ENCODE measurements around the gene DIDO1.
"Not testable (repeated sequence)": the region's sequence is repeated elsewhere in the genome, so short reads cannot be mapped to it uniquely, and the experiment has no call there.

Gene DIDO1

DNA sequence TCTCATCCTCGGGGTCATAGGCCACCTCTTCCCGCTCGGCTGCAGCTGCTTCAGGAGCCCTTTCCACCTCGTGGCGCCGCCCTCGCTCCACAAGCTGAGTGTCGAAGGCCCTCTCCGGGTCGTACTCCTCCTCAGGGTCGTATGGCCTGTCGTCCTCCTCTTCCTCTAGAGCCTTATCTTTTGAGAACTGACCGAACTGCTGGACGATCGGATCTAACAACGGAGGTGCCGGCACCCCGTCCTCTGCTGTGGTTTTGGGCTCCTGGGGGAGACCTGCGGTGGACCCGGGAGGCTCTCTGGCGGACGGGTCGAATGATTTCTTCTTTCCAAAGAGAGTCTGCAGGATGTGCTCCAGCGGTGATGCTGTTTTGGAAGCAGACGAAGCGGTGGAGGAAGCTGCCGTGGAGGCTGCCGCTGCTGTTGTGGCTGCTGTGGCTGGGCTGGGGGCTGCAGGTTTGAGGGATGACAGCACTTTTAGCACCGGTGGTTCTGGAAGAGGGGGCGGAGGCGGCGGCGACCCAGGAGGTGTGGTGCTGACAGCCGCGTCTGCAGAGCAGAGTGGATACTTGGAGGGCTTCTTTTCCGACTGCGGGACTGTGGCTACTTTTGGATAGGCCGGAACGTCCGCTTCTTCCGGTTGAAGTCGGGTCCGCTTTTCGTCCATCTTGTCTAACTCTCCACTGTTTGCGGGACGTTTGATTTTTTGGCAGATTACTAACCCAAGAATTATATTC lies 44.5 kb downstream of the DIDO1 start:
- Histone ChIP-seq H3K36me3 (ENCODE audit: insufficient read depth, low read length) (peaks cover 26% of the 10 kb centered on the region), H3K9me3 (ENCODE audit: low read length) (no peaks in the 10 kb centered on the region), H2AFZ (ENCODE audit: low read depth, low read length) (no peak overlapping the region), H3K4me1 (ENCODE audit: insufficient read depth, low read length) (no peaks in the 10 kb centered on the region), H3K4me3 (ENCODE audit: low read length) (no peak overlapping the region), H3K27me3 (ENCODE audit: insufficient read depth, low read length) (no peaks in the 10 kb centered on the region)

DNA sequence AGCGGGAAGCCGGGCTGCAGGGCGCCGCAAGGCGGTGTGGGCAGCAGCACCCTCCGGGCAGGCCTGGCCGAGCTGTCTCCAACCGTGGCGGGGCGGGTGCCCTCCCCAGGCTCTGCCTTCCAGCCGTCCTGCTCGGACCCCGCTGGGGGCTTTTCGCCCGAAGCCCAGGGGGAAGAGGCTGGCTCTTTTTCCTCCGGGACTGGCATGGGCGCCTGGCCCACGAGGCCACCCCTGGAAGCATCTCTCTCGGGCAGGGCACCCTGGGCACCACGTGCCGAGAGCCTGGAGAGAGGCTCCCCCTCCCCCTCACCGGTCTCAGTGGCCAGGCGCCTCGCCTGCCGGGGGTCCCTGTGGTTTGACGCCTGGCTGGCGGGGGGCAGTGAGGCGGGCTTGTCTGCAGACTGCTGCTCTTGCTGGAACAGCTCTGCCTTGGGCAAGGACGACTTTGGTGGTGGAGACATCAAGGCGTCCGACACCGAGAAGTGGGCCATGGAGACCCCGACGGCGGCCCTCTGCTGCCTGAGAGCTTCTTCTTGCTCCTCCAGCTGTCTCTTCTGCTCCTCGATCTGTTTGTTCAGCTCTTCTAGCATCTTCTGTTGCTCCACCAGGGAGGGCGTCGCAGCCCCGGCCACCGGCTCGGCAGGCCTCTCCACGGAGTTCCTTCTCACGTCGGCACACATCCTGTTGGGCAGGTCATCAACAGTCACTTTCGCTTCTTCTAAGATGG lies 45.2 kb downstream of the DIDO1 start:
- H3K36me3 ChIP-seq (ENCODE audit: insufficient read depth, low read length), result peaks cover 19% of the 10 kb centered on the region
- no peaks in the 10 kb centered on the region for H3K9me3 ChIP-seq (ENCODE audit: low read length)
- H2AFZ ChIP-seq (ENCODE audit: low read depth, low read length), result no peak overlapping the region
- no peaks in the 10 kb centered on the region for H3K27me3 ChIP-seq (ENCODE audit: insufficient read depth, low read length)
- no peak overlapping the region for H3K4me3 ChIP-seq (ENCODE audit: low read length)
- no peaks in the 10 kb centered on the region for H3K4me1 ChIP-seq (ENCODE audit: insufficient read depth, low read length)

DNA sequence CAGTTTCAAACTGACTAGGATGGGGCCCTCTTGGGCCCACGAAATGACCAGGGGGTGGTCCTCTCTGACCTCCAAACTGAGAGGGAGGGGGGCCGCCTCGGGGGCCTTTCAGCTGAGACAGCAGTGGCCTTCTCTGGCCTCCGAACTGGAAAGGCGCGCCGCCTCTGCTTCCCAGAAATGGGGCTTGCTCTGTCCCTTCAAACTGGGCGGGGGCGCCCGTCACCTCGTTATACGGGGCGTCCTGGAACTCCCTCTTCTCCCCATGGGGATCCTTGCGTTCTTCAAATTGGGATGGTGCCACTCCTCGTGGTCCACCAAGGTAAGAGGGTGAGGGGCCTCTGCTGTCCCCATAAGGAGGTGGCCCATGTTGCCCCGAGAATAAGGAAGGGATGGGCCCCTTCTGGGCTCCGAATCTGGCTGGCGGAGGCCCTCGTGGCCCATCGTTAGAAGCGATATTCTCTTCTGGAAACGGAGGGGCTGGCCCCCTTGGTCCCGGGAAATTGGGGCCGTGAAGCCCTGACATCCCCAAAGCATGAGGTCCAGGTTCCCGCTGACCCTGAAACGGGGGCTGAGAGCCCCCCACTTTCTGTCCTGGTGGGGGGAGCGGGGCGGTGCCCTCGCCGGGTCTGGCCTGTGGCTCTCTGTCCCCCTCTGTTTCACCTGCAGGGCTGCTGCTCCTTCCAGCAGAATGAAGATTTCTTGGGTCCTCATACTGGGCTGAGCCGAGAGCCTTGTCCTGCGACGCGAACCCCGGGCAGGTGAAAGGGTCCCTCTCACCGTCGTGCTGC lies 46.0 kb downstream of the DIDO1 start:
- no peak overlapping the region for H2AFZ ChIP-seq (ENCODE audit: low read depth, low read length)
- peaks cover 17% of the 10 kb centered on the region for H3K36me3 ChIP-seq (ENCODE audit: insufficient read depth, low read length)
- no peaks in the 10 kb centered on the region for H3K4me1 ChIP-seq (ENCODE audit: insufficient read depth, low read length)
- H3K9me3 ChIP-seq (ENCODE audit: low read length), result no peaks in the 10 kb centered on the region
- no peaks in the 10 kb centered on the region for H3K27me3 ChIP-seq (ENCODE audit: insufficient read depth, low read length)
- no peak overlapping the region for H3K4me3 ChIP-seq (ENCODE audit: low read length)

DNA sequence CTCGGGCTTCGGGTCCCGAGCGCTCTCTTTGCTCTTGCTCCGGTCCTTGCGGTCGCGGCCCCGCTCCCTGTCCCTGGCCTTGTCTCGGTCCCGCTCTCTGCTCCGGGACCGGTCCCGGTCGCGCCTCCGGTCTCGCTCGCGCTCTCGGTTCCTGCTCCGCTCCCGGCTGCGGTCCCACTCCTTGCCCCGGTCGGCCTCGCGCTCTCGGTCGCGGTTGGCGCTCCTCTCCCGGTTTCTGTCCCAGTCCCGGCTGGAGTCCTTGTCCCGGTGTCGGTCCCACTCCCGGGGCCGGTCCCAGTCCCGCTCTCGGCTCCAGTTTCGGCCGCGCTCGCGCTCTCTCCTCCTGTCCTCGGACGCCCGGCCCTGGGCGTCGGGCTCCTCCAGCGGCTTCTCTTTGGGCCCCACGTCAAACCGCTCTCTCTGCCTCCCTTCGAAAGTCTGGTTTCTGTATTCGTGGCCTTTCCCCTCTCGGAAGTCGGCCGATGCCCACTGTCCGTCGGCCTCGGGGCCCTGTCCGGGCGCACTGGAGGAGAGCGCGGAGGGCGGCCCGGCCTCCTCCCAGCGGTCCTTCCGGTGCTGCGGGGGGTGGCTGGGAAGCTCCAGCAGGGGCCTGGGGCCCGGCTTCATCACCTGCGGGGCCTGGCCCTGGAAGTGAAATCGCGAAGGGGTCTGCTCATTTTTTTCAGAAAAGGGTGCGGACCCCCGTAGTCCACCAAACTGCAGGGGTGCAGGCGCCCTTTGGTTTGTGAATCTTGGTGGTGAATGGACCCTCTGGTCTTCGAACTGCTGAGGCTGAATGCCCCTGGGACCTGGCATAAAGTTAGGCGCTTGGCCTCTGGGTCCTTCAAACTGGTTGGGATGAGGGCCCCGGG lies 46.8 kb downstream of the DIDO1 start:
- no peak overlapping the region for H2AFZ ChIP-seq (ENCODE audit: low read depth, low read length)
- no peaks in the 10 kb centered on the region for H3K9me3 ChIP-seq (ENCODE audit: low read length)
- no peak overlapping the region for H3K4me3 ChIP-seq (ENCODE audit: low read length)
- H3K27me3 ChIP-seq (ENCODE audit: insufficient read depth, low read length), result no peaks in the 10 kb centered on the region
- H3K36me3 ChIP-seq (ENCODE audit: insufficient read depth, low read length), result peaks cover 17% of the 10 kb centered on the region
- H3K4me1 ChIP-seq (ENCODE audit: insufficient read depth, low read length), result no peaks in the 10 kb centered on the region

DNA sequence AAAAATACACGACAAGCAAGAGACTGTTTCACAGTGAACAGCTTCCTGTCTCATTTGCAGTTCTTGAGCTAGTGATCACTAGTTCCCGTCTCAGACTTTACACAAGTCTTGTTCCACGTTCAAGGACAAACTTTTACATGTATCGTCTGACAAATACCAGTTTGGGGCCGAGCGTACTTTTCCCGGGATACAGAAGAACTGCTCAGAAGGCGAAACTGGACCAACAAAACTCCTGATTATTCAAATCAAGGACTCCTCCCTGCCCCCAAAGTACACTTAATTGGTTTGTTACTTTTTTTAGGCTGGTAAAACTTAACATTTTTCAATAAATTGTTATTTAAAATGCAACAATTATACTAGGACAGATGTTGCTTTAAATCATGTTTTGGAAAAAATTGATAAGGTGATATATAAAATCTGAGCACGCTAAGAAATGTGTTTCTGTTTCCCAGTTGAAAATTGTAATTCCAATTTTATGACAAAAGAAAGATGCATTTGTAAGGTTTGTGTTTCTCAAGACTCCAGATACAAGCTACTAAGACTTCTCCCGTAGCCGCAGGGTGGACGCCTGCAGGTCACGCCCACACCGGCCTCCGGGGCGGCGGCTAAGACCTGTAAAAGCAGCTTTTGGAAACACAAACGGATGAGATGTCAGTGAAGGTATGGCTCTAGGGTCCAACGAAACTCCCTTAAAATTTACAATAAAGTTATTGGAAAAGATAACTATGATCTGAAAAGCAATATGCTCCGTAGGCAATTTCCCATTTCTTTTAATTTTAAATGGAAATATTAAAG lies 47.9 kb downstream of the DIDO1 start:
- H3K4me3 ChIP-seq (ENCODE audit: low read length), result no peak overlapping the region
- H3K4me1 ChIP-seq (ENCODE audit: insufficient read depth, low read length), result no peaks in the 10 kb centered on the region
- no peaks in the 10 kb centered on the region for H3K27me3 ChIP-seq (ENCODE audit: insufficient read depth, low read length)
- no peak overlapping the region for H2AFZ ChIP-seq (ENCODE audit: low read depth, low read length)
- peaks cover 17% of the 10 kb centered on the region for H3K36me3 ChIP-seq (ENCODE audit: insufficient read depth, low read length)
- H3K9me3 ChIP-seq (ENCODE audit: low read length), result no peaks in the 10 kb centered on the region

DNA sequence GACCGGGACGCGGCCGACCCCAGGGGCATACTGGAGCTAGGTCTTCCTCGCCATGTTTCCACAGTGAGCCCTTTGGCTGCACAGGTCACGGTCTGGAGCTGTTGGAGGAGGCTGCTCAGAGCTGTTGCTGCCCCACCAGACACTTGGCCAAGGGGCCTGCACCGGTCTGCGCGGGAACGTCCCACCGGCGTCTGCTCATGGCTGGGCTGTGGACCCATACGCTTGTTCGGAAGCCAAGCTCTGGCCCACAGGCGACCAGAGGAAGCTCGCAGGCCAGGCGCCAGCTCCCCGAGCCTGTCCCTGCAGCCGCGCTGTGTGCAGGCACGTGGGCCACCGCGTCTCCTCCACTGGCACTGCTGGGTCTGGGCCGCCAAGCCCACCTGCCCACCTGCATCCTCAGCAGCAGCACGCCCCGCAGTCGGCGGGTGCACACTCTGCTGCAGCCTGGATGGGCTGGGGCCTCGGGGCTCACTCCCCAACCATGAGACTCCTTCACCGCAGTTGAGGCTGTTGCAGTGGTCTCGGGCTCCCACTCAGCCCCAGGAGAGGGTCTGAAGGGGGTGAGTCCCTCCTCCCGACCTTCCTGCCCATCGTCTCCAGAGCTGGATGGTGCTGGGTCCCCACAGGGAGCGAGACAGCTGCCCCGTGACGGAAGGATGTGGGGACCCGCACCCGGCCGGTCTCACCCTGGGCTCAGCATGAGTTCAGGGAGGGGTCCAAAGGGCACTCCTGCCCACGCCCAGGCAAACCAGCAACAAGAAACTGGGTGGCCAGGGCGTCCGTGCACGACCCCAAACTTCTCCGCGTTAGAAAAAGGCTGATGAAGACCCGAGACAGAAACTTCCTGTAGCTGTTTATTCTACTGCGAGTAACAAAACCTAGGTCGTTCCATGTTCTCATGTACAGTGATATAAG lies 49.1 kb downstream of the DIDO1 start:
- no peak overlapping the region for H3K4me3 ChIP-seq (ENCODE audit: low read length)
- H3K36me3 ChIP-seq (ENCODE audit: insufficient read depth, low read length), result peaks cover 17% of the 10 kb centered on the region
- H3K9me3 ChIP-seq (ENCODE audit: low read length), result no peaks in the 10 kb centered on the region
- no peaks in the 10 kb centered on the region for H3K4me1 ChIP-seq (ENCODE audit: insufficient read depth, low read length)
- no peak overlapping the region for H2AFZ ChIP-seq (ENCODE audit: low read depth, low read length)
- H3K27me3 ChIP-seq (ENCODE audit: insufficient read depth, low read length), result no peaks in the 10 kb centered on the region

DNA sequence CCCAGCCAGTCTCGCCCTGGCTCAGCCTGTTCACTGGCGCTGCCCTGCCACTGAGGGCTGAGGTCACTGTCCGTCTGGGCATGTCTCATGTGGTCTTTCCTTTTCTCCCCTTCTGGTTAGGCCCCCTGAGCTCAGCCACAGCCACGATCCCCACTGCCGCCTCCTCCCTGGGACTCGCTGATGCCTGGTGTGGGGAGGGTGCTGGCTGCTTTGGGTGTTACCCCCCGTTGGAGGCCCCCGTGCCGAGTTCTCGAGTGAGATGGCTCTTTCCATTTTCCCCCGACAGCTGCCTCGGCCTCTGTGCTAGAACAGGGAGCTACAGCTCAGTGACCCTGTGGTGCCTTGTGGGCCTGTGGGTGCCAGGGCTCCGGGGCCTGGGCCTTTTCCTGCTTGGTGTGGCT lies 49.8 kb downstream of the DIDO1 start:
- no peak overlapping the region for H3K4me3 ChIP-seq (ENCODE audit: low read length)
- H2AFZ ChIP-seq (ENCODE audit: low read depth, low read length), result no peak overlapping the region
- H3K4me1 ChIP-seq (ENCODE audit: insufficient read depth, low read length), result no peaks in the 10 kb centered on the region
- no peaks in the 10 kb centered on the region for H3K27me3 ChIP-seq (ENCODE audit: insufficient read depth, low read length)
- H3K9me3 ChIP-seq (ENCODE audit: low read length), result no peaks in the 10 kb centered on the region
- H3K36me3 ChIP-seq (ENCODE audit: insufficient read depth, low read length), result peaks cover 13% of the 10 kb centered on the region

DNA sequence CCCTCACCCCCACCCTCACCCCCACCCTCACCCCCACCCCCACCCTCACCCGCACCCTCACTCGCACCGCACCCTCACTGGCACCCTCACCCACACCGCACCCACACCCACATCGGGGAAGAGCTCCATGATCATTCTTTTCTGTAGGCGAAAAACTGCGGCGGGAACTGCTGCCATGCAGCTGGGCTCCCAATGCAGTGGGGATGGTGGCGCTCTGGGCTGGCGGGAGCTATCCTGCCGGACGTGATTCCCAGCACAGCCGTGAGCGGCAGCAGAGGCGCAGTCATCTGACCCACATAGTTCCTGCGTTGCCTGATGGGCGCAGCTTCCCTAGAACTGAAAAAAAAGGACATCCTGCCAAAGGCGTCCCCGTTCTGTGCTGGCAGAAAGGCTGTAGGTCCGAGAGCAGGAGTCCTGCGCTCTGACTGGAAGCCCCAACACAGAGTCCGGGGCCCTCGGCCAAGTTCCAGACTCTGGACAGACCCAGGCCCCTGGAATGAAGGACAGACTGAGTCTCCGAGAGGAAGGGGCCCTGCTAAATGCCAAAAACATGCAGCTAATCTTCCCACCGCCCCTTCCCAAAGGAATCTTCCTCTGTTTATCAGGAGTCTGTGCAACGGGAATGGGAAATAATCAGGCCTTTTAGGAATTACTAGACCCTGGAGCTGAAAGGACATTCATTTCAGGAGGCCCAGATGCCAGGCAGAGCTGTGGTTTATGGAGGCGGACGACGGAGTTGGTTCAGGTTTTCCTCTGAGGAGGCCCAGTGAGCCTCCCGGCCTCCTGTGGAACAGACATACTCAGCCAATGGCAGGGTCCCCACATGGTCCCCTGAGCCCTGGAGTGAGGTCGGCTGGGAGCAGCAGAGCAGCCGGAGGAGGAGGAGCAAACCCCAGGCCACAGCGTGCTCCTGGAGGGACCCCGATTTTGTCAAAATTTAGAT lies 50.6 kb downstream of the DIDO1 start:
- Histone ChIP-seq H3K4me3 (ENCODE audit: low read length) (no peak overlapping the region), H3K9me3 (ENCODE audit: low read length) (no peaks in the 10 kb centered on the region), H3K27me3 (ENCODE audit: insufficient read depth, low read length) (no peaks in the 10 kb centered on the region), H3K4me1 (ENCODE audit: insufficient read depth, low read length) (no peaks in the 10 kb centered on the region), H3K36me3 (ENCODE audit: insufficient read depth, low read length) (peaks cover 5% of the 10 kb centered on the region), H2AFZ (ENCODE audit: low read depth, low read length) (no peak overlapping the region)

DNA sequence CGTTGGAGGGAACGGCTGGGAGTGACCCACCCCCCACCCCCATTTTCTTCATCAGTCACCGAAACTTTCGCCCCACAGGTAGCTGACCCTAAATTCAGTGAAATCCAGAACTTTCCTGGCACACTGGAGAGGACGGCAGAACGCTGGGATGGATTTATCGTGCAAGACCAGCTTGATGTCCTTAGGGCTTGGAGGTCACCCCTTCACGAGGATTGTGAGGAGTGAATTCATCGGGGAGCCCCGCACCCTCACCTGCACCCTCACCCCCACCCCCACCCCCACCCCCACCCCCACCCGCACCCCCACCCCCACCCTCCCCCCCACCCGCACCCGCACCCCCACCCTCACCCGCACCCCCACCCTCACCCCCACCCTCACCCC lies 51.4 kb downstream of the DIDO1 start:
- no peak overlapping the region for H3K4me3 ChIP-seq (ENCODE audit: low read length)
- no peaks in the 10 kb centered on the region for H3K27me3 ChIP-seq (ENCODE audit: insufficient read depth, low read length)
- no peaks in the 10 kb centered on the region for H3K36me3 ChIP-seq (ENCODE audit: insufficient read depth, low read length)
- no peaks in the 10 kb centered on the region for H3K9me3 ChIP-seq (ENCODE audit: low read length)
- no peaks in the 10 kb centered on the region for H3K4me1 ChIP-seq (ENCODE audit: insufficient read depth, low read length)
- no peak overlapping the region for H2AFZ ChIP-seq (ENCODE audit: low read depth, low read length)

DNA sequence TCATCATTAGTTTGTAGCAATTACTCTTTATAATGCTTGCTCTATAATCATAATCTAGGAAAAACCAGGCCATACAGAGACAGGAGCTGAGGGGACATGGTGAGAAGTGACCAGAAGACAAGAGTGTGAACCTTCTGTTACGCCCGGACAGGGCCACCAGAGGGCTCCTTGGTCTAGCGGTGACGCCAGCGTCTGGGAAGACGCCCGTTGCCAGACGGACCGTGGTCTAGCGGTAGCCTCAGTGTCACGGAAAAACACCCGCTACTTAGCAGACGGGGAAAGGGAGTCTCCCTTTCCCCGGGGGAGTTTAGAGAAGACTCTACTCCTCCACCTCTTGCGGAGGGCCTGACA lies 52.6 kb downstream of the DIDO1 start:
- not testable (repeated sequence) for H3K9me3 ChIP-seq (ENCODE audit: low read length); H3K4me3 ChIP-seq (ENCODE audit: low read length); H2AFZ ChIP-seq (ENCODE audit: low read depth, low read length)

DNA sequence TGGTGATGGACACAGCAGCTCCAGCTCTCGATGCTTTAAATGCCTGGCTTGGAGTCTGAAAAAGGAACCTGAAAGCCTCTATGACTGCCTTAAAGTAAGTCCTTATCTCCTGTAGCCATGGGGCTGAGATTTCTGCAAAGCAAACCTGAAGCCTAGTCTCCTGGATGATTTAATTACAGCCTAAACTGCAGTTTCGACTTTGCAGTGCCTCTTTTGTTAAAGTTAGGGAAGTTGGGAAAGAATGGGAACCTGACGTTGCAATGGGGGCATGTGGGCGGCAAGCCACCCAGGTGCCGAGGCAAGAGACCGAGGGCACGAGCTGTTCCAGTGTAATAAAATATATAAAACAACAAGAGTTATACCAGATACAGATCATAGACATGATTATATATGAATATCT lies 53.0 kb downstream of the DIDO1 start:
- no peak overlapping the region for H3K4me3 ChIP-seq (ENCODE audit: low read length)
- no peaks in the 10 kb centered on the region for H3K36me3 ChIP-seq (ENCODE audit: insufficient read depth, low read length)
- H3K9me3 ChIP-seq (ENCODE audit: low read length), result no peaks in the 10 kb centered on the region
- H3K27me3 ChIP-seq (ENCODE audit: insufficient read depth, low read length), result no peaks in the 10 kb centered on the region
- no peak overlapping the region for H2AFZ ChIP-seq (ENCODE audit: low read depth, low read length)
- H3K4me1 ChIP-seq (ENCODE audit: insufficient read depth, low read length), result no peaks in the 10 kb centered on the region

More for the DNA sequence above, 52.6 kb downstream of the DIDO1 start:
- H3K27me3 ChIP-seq (ENCODE audit: insufficient read depth, low read length); H3K4me1 ChIP-seq (ENCODE audit: insufficient read depth, low read length); H3K36me3 ChIP-seq (ENCODE audit: insufficient read depth, low read length): not testable (repeated sequence)

Data from neuron (in vitro differentiated cells).